ENCODE data around the gene WDFY4.

DNA sequence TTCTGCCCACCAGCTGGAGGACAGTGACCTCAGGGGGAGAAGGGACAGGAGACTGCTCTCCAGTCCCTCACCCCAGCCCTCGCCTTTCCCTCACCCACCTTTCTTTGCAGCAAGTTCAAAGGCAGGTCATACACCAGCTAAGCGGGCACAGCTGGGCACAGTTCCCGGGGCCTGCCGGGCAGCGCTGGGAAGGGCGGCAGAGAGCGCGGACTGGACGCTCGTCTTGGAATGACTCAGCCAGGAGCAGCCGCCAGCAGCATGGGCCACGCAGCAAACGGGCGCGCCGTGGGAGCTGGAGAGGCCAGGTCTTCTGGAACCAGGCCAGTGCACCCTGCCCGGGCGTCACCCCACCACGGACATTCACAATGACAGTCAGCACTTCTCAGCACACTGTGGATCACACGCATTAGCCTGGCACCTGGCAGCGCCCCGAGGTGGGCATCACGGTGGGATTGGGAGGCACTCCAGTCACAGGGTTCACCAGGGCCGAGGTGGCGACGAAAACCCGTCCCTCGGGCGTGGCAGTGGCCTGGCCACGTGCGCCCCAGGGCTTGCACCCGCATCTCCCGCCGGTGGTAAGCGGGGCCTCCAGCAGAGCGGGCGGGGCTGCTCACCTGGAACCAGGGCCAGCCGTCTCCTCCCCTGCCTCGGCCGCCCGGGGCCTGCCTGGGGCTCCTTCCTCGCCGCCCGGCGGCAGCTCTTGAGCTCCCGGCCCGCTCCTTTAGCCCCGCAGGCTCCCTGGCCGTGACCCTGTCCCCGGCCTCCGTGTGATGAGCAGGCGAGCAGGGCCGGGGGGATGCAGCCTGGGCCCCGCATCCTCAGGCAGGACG is 29.0 kb upstream of the WDFY4 start:
- TF ChIP-seq, protein P1, sequence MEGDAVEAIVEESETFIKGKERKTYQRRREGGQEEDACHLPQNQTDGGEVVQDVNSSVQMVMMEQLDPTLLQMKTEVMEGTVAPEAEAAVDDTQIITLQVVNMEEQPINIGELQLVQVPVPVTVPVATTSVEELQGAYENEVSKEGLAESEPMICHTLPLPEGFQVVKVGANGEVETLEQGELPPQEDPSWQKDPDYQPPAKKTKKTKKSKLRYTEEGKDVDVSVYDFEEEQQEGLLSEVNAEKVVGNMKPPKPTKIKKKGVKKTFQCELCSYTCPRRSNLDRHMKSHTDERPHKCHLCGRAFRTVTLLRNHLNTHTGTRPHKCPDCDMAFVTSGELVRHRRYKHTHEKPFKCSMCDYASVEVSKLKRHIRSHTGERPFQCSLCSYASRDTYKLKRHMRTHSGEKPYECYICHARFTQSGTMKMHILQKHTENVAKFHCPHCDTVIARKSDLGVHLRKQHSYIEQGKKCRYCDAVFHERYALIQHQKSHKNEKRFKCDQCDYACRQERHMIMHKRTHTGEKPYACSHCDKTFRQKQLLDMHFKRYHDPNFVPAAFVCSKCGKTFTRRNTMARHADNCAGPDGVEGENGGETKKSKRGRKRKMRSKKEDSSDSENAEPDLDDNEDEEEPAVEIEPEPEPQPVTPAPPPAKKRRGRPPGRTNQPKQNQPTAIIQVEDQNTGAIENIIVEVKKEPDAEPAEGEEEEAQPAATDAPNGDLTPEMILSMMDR (IDR thresholded peaks at IDR 0.05; ENCODE audit: insufficient read depth, low read length, poor library complexity, severe bottlenecking), result no peak
- TF ChIP-seq EZH2phosphoT487 (conservative IDR thresholded peaks at IDR 0.05; ENCODE audit: low read length), result no peak
